Retinal pigment epithelial cell (primary cell): ENCODE measurements around the gene ITGA2.
A peak's percentile ranks its signal among the peaks of the same experiment; 100 is the strongest.
"Not testable (repeated sequence)": the region's sequence is repeated elsewhere in the genome, so short reads cannot be mapped to it uniquely, and the experiment has no call there.

ENCODE experiments used
- DNase-seq: peaks from one replicate; pipeline ENCODE4 v3.0.0-alpha.2; 2010; ENCODE audit warnings: low read depth
- H3K4me3 ChIP-seq: 2 replicates; pipeline ENCODE4 v1.5.1; 2011; ENCODE audit warnings: mild to moderate bottlenecking, low read length, control low read depth, moderate library complexity
- TF ChIP-seq, protein P1 (sequence below): conservative IDR thresholded peaks from 2 replicates; pipeline ENCODE4 v1.5.1; 2011; ENCODE audit warnings: low read depth, low read length, control low read depth, inconsistent platforms

Gene ITGA2

GRCh38 chr5:52950686-52951085, 38.5 kb upstream of the ITGA2 start:
- TF ChIP-seq, protein P1, sequence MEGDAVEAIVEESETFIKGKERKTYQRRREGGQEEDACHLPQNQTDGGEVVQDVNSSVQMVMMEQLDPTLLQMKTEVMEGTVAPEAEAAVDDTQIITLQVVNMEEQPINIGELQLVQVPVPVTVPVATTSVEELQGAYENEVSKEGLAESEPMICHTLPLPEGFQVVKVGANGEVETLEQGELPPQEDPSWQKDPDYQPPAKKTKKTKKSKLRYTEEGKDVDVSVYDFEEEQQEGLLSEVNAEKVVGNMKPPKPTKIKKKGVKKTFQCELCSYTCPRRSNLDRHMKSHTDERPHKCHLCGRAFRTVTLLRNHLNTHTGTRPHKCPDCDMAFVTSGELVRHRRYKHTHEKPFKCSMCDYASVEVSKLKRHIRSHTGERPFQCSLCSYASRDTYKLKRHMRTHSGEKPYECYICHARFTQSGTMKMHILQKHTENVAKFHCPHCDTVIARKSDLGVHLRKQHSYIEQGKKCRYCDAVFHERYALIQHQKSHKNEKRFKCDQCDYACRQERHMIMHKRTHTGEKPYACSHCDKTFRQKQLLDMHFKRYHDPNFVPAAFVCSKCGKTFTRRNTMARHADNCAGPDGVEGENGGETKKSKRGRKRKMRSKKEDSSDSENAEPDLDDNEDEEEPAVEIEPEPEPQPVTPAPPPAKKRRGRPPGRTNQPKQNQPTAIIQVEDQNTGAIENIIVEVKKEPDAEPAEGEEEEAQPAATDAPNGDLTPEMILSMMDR = no peak
- no peak overlapping the region for H3K4me3 ChIP-seq

GRCh38 chr5:52952483-52952882, 36.7 kb upstream of the ITGA2 start:
- no peak overlapping the region for H3K4me3 ChIP-seq
- DNase-seq = no peak
- TF ChIP-seq, protein P1 = no peak

More at GRCh38 chr5:52950686-52951085, 38.5 kb upstream of the ITGA2 start:
- DNase-seq = no peak

- no peak overlapping the region for H3K4me3 ChIP-seq
- no peak for DNase-seq
These were observed 33.1 kb upstream of the ITGA2 start for GRCh38 chr5:52956014-52956413.

DNA sequence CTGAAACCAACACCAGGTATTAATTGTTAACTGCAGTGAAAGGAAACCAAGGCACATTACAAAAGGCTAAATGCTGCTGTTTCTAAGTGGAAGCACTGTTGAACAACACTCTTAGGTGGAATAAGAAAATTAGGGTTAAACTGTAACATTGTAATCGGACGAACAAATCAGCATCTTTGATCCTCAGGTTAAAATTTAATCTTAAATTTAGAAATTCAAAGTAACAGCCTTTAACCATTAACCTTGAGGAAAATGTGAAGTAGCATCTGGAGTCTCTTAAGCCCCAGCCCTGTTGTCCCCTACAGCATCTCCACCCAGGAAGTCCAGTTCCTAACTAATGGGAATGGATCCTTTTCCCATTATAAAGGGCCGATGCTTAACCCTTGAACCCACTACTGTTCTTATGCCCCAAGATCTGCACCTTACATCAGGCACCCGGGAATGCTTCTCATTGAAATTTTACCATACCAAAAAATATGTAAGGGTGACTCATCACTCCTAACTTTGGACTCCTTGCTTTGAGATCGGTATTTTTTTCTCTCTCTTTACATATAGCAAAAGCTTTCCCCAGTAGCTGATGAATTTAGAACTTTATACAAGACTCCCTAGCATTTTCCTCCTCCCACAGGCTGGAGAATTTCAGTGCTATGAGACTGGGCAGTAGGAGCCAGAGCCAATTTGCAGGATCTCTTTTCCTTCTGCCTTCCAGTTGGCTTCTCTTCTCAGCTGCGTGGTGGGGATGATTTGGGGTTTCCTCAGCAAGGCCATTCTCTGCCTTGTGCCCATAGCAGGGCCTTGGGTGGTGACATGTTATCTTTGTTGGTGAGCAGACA, 32.0 kb upstream of the ITGA2 start:
- H3K4me3 ChIP-seq = no peak overlapping the region
- TF ChIP-seq, protein P1 = no peak
- no peak for DNase-seq

More at GRCh38 chr5:52956014-52956413, 33.1 kb upstream of the ITGA2 start:
- TF ChIP-seq, protein P1 = no peak

GRCh38 chr5:52961274-52961681, 27.9 kb upstream of the ITGA2 start:
- peak; percentile 25 for DNase-seq
- TF ChIP-seq, protein P1 = no peak
- no peak overlapping the region for H3K4me3 ChIP-seq

GRCh38 chr5:52963636-52964035, 25.5 kb upstream of the ITGA2 start:
- DNase-seq = no peak
- TF ChIP-seq, protein P1 = no peak
- no peak overlapping the region for H3K4me3 ChIP-seq

GRCh38 chr5:52964138-52964537, 25.0 kb upstream of the ITGA2 start:
- no peak overlapping the region for H3K4me3 ChIP-seq
- DNase-seq = no peak
- TF ChIP-seq, protein P1 = no peak

DNA sequence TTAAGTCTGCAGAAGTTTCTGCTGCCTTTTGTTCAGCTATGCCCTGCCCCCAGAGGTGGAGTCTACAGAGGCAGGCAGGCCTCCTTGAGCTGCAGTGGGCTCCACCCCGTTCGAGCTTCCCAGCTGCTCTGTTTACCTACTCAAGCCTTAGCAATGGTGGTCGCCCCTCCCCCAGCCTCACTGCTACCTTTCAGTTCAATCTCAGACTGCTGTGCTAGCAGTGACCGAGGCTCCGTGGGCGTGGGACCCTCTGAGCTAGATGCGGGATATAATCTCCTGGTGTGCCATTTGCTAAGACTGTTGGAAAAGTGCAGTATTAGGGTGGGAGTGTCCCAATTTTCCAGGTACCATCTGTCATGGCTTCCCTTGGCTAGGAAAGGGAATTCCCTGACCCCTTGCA, 13.0 kb upstream of the ITGA2 start:
- not testable (repeated sequence) for DNase-seq, H3K4me3 ChIP-seq
